Measurements from ENCODE around the gene EFCAB14.
"Not testable (repeated sequence)": the region's sequence is repeated elsewhere in the genome, so short reads cannot be mapped to it uniquely, and the experiment has no call there.

The EFCAB14 gene

GRCh38 chr1:46718727-46719622 lies at the start of gene EFCAB14:
TSS of gene EFCAB14 (minus strand) at chr1:46719114. CDS start at chr1:46718087, 1,027 bp downstream.
- DNase-seq (ENCODE audit: low read depth in 2 of 2) = peak; percentile 97 to 99

- DNase-seq (ENCODE audit: low read depth in 2 of 2) = no peak
Observed at GRCh38 chr1:46768445-46768844, 49.5 kb upstream of the EFCAB14 start.

GRCh38 chr1:46767649-46768282 lies 48.9 kb upstream of the EFCAB14 start:
- DNase-seq (ENCODE audit: low read depth in 2 of 2) = no peak

- DNase-seq (ENCODE audit: low read depth in 2 of 2) = no peak
Observed at GRCh38 chr1:46764402-46764801, 45.5 kb upstream of the EFCAB14 start.

- no peak for DNase-seq (ENCODE audit: low read depth in 2 of 2)
Observed at GRCh38 chr1:46761740-46762139, 42.8 kb upstream of the EFCAB14 start.

GRCh38 chr1:46760558-46761166 lies 41.7 kb upstream of the EFCAB14 start:
- DNase-seq (ENCODE audit: low read depth in 2 of 2) = no peak

- no peak for DNase-seq (ENCODE audit: low read depth in 2 of 2)
Observed at GRCh38 chr1:46757956-46758528, 39.1 kb upstream of the EFCAB14 start.

- no peak for DNase-seq (ENCODE audit: low read depth in 2 of 2)
Observed at GRCh38 chr1:46757247-46757955, 38.5 kb upstream of the EFCAB14 start.

GRCh38 chr1:46755121-46755520 lies 36.2 kb upstream of the EFCAB14 start:
- no peak for DNase-seq (ENCODE audit: low read depth in 2 of 2)

GRCh38 chr1:46754707-46755106 lies 35.8 kb upstream of the EFCAB14 start:
- not testable (repeated sequence) for DNase-seq (ENCODE audit: low read depth in 2 of 2)

GRCh38 chr1:46753985-46754384 lies 35.1 kb upstream of the EFCAB14 start:
- DNase-seq (ENCODE audit: low read depth in 2 of 2) = no peak

- no peak for DNase-seq (ENCODE audit: low read depth in 2 of 2)
Observed at GRCh38 chr1:46749921-46750404, 31.0 kb upstream of the EFCAB14 start.

GRCh38 chr1:46749404-46749803 lies 30.5 kb upstream of the EFCAB14 start:
- DNase-seq (ENCODE audit: low read depth in 2 of 2) = no peak

- DNase-seq (ENCODE audit: low read depth in 2 of 2) = no peak
Observed at GRCh38 chr1:46747683-46748288, 28.9 kb upstream of the EFCAB14 start.

- no peak for DNase-seq (ENCODE audit: low read depth in 2 of 2)
Observed at GRCh38 chr1:46742069-46742468, 23.2 kb upstream of the EFCAB14 start.

GRCh38 chr1:46735708-46736324 lies 16.9 kb upstream of the EFCAB14 start:
- no peak for DNase-seq (ENCODE audit: low read depth in 2 of 2)

- DNase-seq (ENCODE audit: low read depth in 2 of 2) = not testable (repeated sequence)
Observed at GRCh38 chr1:46728327-46728873, 9.5 kb upstream of the EFCAB14 start.

- DNase-seq (ENCODE audit: low read depth in 2 of 2) = no peak
Observed at GRCh38 chr1:46725736-46726108, 6.8 kb upstream of the EFCAB14 start.

- DNase-seq (ENCODE audit: low read depth in 2 of 2) = peak; percentile 33 to 47
Observed at GRCh38 chr1:46724991-46725735, 6.2 kb upstream of the EFCAB14 start.

GRCh38 chr1:46723901-46724300 lies 5.0 kb upstream of the EFCAB14 start:
- no peak for DNase-seq (ENCODE audit: low read depth in 2 of 2)

All from activated CD8-positive, alpha-beta memory T cell treated with anti-CD3 and anti-CD28 coated beads for 4 hours (primary cell).